Upper lobe of left lung (tissue), 6 donors: ENCODE measurements around the gene EFNA1. TPM values are rescaled to one million over a fixed set of nuclear protein-coding genes. Genes with fewer than 3 reads are reported as not detected.

Source experiments
- ATAC-seq, 2 donors: fragments of 200-7000 bp; cut with Tn5 transposase; one replicate each; pipeline ENCODE4 v1.9.1; 2022; ENCODE audit warnings: mild to moderate bottlenecking in 2 of 2, moderate library complexity in 2 of 2; ENCODE audit not compliant: low FRiP score in 2 of 2
- DNase-seq, 2 donors: peaks; one replicate each; pipeline ENCODE4 v3.0.0-alpha.2; 2019 to 2020
- H3K27ac ChIP-seq, 4 donors: fragments of 200-600 bp; sonication (generic); one replicate each; pipeline ENCODE4 v1.5.1; 2016 to 2019
- H3K27me3 ChIP-seq, 4 donors: fragments of 200-600 bp; sonication (generic); one replicate each; pipeline ENCODE4 v1.5.1; 2017 to 2019
- H3K36me3 ChIP-seq, 4 donors: fragments of 200-600 bp; sonication (generic); one replicate each; pipeline ENCODE4 v1.5.1; 2016 to 2019
- H3K4me1 ChIP-seq, 4 donors: fragments of 200-600 bp; sonication (generic); one replicate each; pipeline ENCODE4 v1.5.1; 2018 to 2019
- H3K4me3 ChIP-seq, 4 donors: fragments of 200-600 bp; sonication (generic); one replicate each; pipeline ENCODE4 v1.5.1; 2017 to 2019; ENCODE audit warnings: mild to moderate bottlenecking in 2 of 4, moderate library complexity in 1 of 4
- H3K9me3 ChIP-seq, 4 donors: fragments of 200-600 bp; sonication (generic); one replicate each; pipeline ENCODE4 v1.5.1; 2018 to 2019
- CTCF ChIP-seq, 6 experiments: fragments of 450-650 bp in 4 of 6; fragments of 200-600 bp in 2 of 6; sonication (generic) in 2 of 6; IDR thresholded peaks; one replicate each; pipeline ENCODE4 v1.5.1; 2016 to 2019; ENCODE audit warnings: antibody characterized with exemption in 6 of 6
- EP300 ChIP-seq, 4 donors: sonication (generic); formaldehyde crosslinking; IDR thresholded peaks; one replicate each; pipeline ENCODE4 v1.5.1; 2017; ENCODE audit warnings: antibody characterized with exemption in 4 of 4, control low read depth in 2 of 4
- POLR2A ChIP-seq, 4 donors: fragments of 450-650 bp; IDR thresholded peaks; one replicate each; pipeline ENCODE4 v1.5.1; 2016 to 2017; ENCODE audit warnings: antibody characterized with exemption in 4 of 4, mild to moderate bottlenecking in 2 of 4
- POLR2AphosphoS5 ChIP-seq, 2 donors: sonication (generic); formaldehyde crosslinking; IDR thresholded peaks; one replicate each; pipeline ENCODE4 v1.5.1; 2017; ENCODE audit warnings: antibody characterized with exemption in 2 of 2
- WGBS, 2 donors: methylation state at CpG; one replicate each; pipeline ENCODE4 v1.1.5; 2017 to 2018; 5-methylcytosine and 5-hydroxymethylcytosine counted together
- total RNA-seq, 6 donors: library from RNA; depleted of rRNA in 4 of 6; stranded (reverse); fragments of >200 nt in 4 of 6; gene quantifications; one replicate each; pipeline versions ENCODE4 v1.1.0 to v1.2.1, GENCODE V29; 2016 to 2021
- donor health status: DM: no; HTN: no; CAD: no; lungs with moderate emphysema.
- donor health status: DM: no; HTN: yes; CAD: no; lungs with severe emphysema.

EFNA1 gene
- total RNA-seq, 6 donors from 2014 or later, result 131 to 226 (median 164) TPM

GRCh38 chr1:155122308-155122707 lies 5.4 kb upstream of the EFNA1 start:
- 80 to 82% methylated on average over 2 of the region's 2 CpGs for WGBS, 2 donors
- ATAC-seq, result no peak
- Histone ChIP-seq H3K4me3 (no peak overlapping the region), H3K36me3 (no peaks in the 10 kb centered on the region), H3K27me3 (peaks cover 0 to 5% (median under 1%) of the 10 kb centered on the region in 4 donors), H3K4me1 (peaks cover 32 to 61% (median 43%) of the 10 kb centered on the region in 4 donors), H3K27ac (peak overlapping the region in 3 of 4 donors; percentile 17 to 72 (median 69)), H3K9me3 (no peaks in the 10 kb centered on the region)
- DNase-seq, result no peak
- TF ChIP-seq EP300 (IDR thresholded peaks at IDR 0.05), result no peak
- no peak for TF ChIP-seq CTCF (IDR thresholded peaks at IDR 0.05)
- TF ChIP-seq POLR2AphosphoS5 (IDR thresholded peaks at IDR 0.05), result no peak
- no peak for TF ChIP-seq POLR2A (IDR thresholded peaks at IDR 0.05)

GRCh38 chr1:155123801-155124200 lies 3.9 kb upstream of the EFNA1 start:
- no peak for DNase-seq
- TF ChIP-seq POLR2A (IDR thresholded peaks at IDR 0.05) (no peak), CTCF (IDR thresholded peaks at IDR 0.05) (no peak), EP300 (IDR thresholded peaks at IDR 0.05) (no peak), POLR2AphosphoS5 (IDR thresholded peaks at IDR 0.05) (no peak)
- Histone ChIP-seq H3K27me3 (peaks cover 0 to 5% (median 3%) of the 10 kb centered on the region in 4 donors), H3K27ac (peak overlapping the region; percentile 44 to 98 (median 90)), H3K9me3 (no peaks in the 10 kb centered on the region), H3K4me1 (peaks cover 35 to 71% (median 54%) of the 10 kb centered on the region in 4 donors), H3K4me3 (no peak overlapping the region), H3K36me3 (no peaks in the 10 kb centered on the region)
- WGBS, 2 donors, result 44 to 69% methylated on average over 4 of the region's 4 CpGs
- ATAC-seq, result no peak

GRCh38 chr1:155124503-155125463 lies 2.9 kb upstream of the EFNA1 start:
- TF ChIP-seq CTCF (IDR thresholded peaks at IDR 0.05), result no peak
- TF ChIP-seq EP300 (IDR thresholded peaks at IDR 0.05), result peak in 1 of 4 donors; percentile 56
- peak in 2 of 4 donors; percentile 18 for TF ChIP-seq POLR2A (IDR thresholded peaks at IDR 0.05)
- peak in 1 of 2 donors; percentile 25 for TF ChIP-seq POLR2AphosphoS5 (IDR thresholded peaks at IDR 0.05)
- Histone ChIP-seq H3K4me3 (no peak overlapping the region), H3K27me3 (peaks cover 0 to 5% (median 3%) of the 10 kb centered on the region in 4 donors), H3K27ac (peak overlapping the region; percentile 83 to 98 (median 98)), H3K4me1 (peaks cover 35 to 70% (median 58%) of the 10 kb centered on the region in 4 donors), H3K9me3 (no peaks in the 10 kb centered on the region), H3K36me3 (no peaks in the 10 kb centered on the region)
- ATAC-seq, result no peak
- DNase-seq, result peak in 1 of 2 donors; percentile 69
- WGBS, 2 donors, result 55 to 78% methylated on average over 13 to 15 of the region's 16 CpGs

- Histone ChIP-seq H3K4me1 (peaks cover 35 to 69% (median 54%) of the 10 kb centered on the region in 4 donors), H3K4me3 (peak overlapping the region in 1 of 4 donors; percentile 66), H3K27ac (peak overlapping the region; percentile 83 to 98 (median 98)), H3K36me3 (no peaks in the 10 kb centered on the region), H3K9me3 (no peaks in the 10 kb centered on the region), H3K27me3 (peaks cover 0 to 5% (median 3%) of the 10 kb centered on the region in 4 donors)
- ATAC-seq, result no peak
- 73 to 79% methylated on average over 10 to 11 of the region's 11 CpGs for WGBS, 2 donors
- peak in 1 of 2 donors; percentile 67 for DNase-seq
- TF ChIP-seq POLR2A (IDR thresholded peaks at IDR 0.05), result no peak
- no peak for TF ChIP-seq POLR2AphosphoS5 (IDR thresholded peaks at IDR 0.05)
- no peak for TF ChIP-seq EP300 (IDR thresholded peaks at IDR 0.05)
- TF ChIP-seq CTCF (IDR thresholded peaks at IDR 0.05), result no peak
Measured at GRCh38 chr1:155125511-155125945, 2.1 kb upstream of the EFNA1 start.
